GM18517 (cell line): Measurements from ENCODE around the gene A1CF.
"Not testable (repeated sequence)": the region's sequence is repeated elsewhere in the genome, so short reads cannot be mapped to it uniquely, and the experiment has no call there.

ENCODE experiments used
- ATAC-seq: cut with Tn5 transposase; IDR thresholded peaks from one replicate; pipeline ENCODE4 v1.9.1; 2021; ENCODE audit warnings: mild to moderate bottlenecking, moderate library complexity; ENCODE audit not compliant: unreplicated experiment

A1CF gene, protein sequence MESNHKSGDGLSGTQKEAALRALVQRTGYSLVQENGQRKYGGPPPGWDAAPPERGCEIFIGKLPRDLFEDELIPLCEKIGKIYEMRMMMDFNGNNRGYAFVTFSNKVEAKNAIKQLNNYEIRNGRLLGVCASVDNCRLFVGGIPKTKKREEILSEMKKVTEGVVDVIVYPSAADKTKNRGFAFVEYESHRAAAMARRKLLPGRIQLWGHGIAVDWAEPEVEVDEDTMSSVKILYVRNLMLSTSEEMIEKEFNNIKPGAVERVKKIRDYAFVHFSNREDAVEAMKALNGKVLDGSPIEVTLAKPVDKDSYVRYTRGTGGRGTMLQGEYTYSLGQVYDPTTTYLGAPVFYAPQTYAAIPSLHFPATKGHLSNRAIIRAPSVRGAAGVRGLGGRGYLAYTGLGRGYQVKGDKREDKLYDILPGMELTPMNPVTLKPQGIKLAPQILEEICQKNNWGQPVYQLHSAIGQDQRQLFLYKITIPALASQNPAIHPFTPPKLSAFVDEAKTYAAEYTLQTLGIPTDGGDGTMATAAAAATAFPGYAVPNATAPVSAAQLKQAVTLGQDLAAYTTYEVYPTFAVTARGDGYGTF

DNA sequence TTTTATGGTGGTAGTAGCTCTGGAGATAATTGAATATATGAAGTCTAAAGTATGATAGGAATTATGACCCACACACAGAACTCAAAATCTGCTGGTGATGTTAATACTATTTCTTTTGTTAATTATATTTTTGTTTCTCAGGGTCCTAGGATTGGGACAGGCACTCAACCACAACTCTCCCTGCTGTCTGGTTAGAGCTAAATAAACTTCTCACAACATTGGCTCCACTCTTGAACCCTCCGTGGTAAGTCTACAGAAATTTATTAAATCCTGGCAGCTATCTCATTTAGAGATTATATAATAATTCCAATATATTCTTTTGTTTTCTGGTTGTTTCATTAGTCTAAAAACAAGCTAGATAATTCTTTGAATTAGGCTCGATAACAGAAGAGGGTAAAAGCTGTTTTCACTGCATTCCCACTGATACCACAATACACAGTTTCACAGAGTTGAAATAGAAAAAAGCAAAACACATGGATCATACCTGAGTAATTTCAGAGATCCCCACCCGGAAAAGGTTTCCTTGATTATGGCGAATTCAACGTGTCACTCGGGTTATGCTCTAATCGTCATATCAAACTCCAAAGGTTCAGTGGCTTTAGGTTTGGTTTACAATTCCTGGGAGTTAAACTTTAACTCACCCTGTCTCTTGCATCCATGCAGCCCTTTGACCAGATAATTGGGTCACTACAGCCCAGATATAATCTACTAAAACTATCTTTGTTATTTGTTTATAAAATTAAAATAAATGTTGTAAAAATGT lies at the start of gene A1CF:
Gene A1CF, minus strand, starts transcription at position 531 of the 763 bp plus-strand sequence. CDS start 25,687 bp downstream, outside the sequence.
- ATAC-seq: no peak

DNA sequence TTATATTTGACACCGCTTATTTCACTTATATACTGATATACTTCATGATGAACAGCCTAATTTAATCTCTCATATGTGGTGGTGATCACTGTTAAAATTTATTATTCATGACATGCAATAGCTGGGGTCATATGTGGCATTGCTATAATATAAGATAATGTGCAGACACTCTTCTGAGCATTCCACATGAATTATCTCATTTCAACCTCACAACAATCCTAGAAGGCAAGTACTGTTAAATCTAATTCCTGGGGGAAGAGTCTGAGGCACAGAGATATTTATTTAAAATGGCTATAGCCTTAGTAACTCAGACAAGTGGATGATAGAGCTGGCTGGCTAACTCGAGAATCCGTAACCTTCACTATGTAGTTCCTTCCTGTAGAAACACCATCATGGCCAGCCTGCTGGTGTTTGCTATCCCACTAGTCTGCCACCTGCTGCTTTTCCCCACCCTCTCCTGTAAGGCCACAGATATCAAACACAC lies 46.6 kb upstream of the A1CF start:
- ATAC-seq: no peak

DNA sequence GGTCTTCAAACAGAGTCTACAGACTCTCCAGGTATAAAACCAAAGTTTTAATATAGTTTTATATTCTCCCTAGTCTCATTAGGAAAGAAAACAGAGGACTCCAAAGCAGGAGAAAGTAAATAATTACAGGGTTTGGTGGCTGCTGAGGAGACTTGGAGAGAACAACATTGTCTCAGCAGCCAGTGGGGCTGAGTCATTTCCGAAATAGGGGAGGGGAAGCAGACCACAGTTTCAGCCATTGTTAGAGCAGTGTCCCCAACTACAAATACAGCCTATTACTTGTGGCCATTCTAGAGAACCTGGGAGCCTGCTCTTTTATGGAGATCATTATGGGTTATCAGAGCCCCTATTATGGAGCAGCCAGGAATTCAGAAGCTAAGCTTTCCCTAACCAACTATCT lies 44.2 kb upstream of the A1CF start:
- no peak for ATAC-seq

DNA sequence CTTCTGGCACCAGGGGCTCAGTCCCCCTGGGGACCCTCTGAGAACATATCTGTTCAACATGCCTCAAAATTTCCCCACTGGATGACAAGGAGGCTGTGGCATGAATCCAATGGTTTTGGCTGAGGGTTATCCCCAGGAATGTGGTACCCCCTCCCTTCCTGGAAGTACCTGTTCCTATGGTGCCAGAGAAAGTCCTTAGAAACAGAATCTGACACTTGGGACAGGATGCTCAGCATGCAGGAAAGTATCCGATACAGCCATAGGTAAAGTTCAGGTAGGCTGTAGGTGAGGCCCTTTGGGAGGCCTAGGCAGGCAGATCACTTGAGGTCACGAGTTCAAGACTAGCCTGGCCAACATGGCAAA lies 42.7 kb upstream of the A1CF start:
- no peak for ATAC-seq

DNA sequence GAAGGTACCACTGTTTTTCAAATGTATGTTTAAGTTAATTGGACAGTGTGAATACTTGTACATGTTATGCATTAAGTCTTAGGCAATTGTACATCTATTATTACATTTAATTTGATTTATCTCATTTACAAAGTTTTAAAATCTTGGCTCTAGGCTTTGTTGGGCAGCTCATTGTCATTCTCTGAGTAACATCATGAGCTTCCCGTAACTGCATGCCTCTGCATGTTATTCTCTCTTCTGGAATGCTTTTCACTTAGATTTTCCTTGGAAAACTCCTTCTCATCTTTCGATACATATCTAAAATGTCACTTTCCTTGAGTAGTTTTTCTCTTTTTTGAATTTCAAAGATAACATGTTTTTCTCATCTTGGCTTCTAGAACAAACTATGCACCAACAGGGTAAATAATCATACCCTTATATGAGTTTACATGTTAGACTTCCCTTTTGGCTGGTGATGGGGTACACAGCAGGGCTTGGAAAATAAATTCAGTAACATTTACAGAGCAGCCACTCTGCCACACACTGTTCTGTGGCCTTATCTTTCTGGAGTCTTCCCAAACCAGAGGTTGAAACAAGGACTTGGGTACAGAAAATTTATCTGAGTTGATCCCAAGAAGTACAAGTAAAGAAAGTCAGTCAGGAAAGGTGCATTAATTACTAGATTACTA lies 42.2 kb upstream of the A1CF start:
- ATAC-seq: no peak

DNA sequence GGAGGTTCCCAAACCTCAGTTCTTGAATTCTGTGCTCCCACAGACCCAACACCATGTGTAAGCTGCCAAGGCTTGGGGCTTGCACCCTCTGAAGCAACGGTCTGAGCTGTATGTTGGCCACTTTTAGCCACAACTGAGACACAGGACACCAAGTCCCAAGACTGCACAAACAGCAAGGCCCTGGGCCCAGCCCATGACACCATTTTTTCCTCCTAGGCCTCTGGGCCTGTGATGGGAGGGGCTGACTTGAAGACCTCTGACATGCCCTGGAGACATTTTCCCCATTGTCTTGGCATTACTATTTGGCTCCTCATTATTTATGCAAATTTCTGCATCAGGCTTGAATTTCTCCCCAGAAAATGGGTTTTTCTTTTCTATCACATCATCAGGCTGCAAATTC lies 38.0 kb upstream of the A1CF start:
- ATAC-seq: not testable (repeated sequence)

DNA sequence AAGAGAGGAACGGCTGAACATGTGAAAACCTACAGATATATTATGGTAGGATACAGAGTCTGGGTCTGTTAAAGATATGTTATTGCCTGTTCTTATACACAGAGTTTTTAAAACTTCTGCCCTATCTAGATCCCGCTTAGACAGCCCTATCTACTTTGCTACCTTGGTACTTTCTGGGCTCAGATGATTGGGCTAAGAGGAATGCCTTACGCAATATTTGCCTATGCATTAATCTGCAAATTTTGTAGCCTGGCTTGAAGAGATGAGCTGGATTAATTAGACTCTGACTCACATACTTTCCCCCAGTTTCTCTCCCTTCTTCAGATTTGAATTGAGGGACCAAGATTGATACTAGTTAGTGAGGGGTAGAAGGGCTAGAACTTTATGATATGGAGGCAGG lies 33.6 kb upstream of the A1CF start:
- no peak for ATAC-seq

DNA sequence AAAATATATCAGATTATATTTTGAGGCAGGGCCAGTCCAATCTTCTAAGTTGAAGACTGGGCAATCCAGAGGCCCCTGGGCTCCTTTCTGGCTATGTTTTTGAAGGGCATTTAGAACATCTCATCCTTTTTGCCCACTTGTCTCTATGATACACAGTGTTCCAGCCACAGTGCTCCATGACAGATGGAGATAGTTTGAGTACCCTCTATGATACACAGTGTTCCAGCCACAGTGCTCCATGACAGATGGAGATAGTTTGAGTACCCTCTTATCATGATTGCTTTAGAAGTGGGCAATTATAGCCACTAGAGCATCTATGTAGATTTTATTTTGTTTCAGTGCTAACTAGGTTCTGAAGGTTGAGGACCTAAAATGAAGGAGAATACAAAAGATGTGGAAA lies 33.1 kb upstream of the A1CF start:
- ATAC-seq: no peak

DNA sequence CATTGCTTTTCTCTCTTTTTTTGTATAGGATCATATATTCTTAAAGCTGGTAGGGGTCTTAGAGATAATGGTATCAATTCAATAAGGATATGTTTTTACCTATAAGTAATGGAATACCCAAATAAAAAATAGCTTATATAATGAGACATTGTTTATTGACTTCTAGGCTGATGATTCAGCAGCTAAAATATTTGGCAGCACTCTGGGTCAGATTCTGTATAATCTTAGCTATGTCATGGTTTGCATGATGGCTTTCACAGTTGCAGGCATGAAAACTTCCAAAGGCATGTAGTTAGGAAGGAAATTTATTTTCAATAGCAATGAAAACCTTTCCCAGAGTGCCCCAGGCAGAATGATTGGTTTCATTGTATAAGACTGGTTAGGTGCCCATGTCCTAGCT lies 32.1 kb upstream of the A1CF start:
- ATAC-seq: no peak

DNA sequence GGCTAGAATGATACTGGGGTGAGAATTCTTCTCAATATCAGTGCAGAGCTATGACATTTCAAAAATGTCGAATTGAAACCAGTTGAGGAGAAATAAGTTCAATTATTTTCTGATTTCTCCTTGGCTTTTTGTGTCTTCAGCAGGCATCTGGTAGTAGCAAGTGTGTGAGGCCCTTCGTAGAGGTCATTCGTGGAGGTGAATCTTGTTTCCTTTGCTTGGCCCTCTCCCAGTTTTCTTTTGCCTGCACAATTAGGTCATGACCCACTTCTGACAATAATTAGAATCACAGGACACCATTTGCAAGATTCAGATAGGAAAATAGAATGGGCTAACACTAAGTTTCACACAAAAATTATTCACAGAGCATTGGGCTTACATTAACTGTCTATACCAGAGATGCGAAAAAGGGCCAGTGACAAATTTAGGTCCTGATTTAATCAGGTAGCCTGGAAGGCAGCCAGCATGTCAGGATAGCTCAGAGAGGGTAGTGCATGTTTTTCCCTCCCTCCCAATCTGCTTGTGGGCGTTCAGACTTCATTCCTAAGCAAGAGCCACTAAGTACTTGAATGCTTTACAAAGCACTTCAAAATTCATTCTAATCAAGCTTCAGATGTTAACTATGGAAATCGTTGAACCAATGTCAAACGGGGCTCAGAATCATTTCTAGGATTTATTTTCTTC lies 24.0 kb upstream of the A1CF start:
- ATAC-seq: no peak

DNA sequence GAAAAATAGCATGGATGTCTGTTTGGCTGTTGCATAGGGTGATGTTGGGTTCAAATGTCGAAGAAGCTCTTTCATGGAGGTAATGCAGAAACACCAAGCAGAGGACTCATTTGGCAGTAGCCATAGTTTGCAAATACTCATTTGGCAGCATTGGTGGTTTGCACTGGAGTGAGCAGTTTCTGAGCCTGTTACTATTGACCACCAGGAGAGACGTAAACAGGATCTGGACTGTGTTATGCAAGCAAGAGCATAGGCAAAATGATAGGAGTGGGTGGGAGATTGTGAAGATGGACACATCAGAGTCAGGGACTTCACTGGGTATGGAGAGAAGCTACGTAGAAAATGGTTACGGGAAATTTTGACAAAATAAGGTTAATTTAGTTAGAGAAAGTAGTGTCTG lies 22.9 kb upstream of the A1CF start:
- ATAC-seq: no peak

DNA sequence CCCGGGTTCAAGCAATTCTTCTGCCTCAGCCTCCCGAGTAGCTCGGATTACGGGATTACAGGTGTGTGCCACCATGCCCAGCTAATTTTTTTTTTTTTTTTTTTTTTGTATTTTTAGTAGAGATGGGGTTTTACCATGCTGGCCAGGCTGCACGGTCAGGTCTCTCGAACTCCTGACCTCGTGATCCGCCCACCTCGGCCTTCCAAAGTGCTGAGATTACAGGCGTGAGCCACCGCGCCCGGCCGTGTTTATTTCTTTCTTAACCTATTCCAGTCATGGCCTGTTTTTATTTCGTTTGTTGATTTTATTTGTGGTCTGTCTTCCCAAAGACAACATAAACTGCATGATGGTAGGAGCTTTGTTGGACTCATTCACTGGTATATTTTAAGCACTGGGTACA lies 20.4 kb upstream of the A1CF start:
- not testable (repeated sequence) for ATAC-seq

DNA sequence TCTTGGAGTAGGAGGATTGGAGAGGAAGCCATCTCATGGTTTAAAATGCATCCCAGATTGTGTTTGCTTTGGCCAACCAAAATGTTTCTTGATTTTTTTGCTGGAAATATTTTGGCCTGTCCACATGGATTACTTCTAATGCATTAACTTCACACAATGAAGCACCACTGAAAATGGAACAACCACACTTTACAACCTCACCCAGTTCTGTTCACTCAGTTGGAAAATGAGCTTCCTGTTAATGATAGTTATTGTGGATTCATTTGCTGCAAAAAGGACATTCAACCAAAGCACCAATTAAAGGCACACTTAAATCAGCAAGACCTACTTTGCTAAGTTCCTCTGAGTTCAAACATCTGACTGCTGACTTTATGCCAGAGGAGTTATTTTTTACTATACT lies 11.3 kb upstream of the A1CF start:
- no peak for ATAC-seq

DNA sequence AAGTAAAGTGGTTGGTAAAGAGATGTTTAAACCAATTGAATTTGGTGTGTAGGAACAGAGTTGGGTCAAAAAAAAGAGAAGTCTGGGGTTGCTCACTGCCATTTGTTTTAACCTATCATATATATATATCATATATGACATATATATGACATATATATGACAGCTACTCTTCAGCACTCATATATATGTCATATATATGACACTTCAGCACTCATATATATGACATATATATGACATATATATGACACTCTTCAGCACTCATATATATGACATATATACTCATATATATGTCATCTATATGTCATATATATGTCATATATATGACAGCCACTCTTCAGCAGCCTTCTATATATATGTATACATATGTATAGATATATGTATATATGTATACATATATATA lies 8.9 kb upstream of the A1CF start:
- no peak for ATAC-seq

DNA sequence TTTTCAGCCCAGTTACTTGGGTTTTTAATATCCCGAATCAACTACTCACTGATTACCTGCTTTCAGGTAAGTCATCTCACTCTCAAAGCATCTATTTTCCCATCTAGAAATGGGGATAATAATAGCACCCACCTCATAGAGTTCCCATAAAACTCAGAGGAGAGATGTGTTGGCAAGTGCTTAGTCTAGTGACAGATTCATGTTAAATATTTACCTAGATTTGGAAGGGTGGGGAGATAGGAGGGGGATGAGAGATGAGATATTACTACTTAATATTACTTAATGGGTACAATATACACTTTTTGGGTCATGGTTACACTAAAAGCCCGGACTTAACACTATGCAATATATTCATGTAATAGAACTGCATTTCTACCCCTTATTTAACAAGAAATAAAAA lies 7.0 kb upstream of the A1CF start:
- ATAC-seq: no peak

DNA sequence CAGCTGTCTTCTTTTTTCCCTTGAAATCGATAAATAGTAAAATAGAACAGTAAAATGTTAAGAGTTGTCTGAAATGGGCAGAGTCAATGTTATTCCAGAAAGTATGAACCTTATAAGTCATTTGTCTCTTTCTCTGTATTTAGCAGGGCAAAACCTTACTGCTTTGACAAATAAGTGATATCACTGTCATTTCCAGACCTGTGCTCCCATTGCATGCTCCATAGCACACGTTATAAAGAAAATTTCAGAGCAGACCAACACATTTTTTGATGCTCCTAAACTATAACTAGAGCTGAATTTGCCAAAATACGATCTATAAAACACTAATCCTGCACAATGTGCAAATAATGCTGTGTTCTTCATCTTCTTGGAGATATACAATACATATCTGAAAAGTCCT lies 1.1 kb downstream of the A1CF start:
- no peak for ATAC-seq

DNA sequence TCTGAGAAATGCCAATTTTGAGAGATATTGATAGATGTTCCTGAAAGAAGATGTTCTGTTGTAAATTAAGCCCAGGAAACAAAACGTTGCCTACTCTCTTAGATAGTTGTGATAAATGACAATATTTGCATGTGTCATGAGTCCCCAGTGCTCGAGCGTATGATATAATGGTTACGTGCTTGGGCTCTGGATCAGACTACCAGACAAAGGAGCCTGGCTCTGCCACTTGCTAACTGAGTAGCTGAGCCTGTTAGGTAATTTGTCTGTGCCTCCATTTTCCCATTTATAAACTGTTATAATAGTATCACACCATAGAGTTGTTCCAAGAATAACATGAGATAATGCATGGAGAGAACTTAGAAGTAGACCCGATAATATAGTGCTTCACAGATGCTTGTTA lies 1.8 kb downstream of the A1CF start:
- ATAC-seq: no peak

DNA sequence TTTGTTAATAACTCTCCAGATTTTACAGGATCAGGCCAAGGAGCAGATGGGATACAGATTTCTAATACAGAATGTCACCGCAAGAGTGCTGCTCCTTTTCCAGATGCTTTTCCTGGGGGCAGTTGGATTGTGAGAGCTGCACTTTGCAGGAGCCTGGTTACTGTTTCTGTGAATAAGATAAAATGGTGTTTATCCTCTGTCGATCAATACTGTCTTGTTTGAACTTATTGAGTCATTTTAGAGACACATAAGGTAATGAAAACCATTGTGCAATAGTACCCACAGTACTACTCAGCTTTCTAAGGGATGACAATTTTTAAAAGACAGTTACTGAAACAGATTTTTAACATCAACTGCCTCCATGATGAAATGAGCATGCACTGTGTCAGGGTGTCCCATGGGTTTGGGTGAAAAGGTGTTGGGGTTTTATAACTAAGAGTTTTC lies 2.9 kb downstream of the A1CF start:
- ATAC-seq: no peak

DNA sequence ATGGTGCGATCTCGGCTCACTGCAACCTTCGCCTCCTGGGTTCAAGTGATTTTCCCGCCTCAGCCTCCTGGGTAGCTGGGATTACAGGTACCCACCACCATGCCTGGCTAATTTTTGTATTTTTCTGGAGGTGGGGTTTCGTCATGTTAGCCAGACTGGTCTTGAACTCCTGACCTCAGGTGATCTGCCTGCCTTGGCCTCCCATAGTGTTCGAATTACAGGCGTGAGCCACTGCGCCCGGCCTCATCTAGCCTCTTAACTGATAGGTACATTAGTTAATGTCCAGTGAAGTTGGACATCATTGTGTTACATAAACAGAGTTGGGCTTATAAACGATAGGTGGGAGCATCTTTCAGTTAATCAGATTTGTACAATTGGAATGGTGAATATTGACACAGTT lies 4.4 kb downstream of the A1CF start:
- not testable (repeated sequence) for ATAC-seq

DNA sequence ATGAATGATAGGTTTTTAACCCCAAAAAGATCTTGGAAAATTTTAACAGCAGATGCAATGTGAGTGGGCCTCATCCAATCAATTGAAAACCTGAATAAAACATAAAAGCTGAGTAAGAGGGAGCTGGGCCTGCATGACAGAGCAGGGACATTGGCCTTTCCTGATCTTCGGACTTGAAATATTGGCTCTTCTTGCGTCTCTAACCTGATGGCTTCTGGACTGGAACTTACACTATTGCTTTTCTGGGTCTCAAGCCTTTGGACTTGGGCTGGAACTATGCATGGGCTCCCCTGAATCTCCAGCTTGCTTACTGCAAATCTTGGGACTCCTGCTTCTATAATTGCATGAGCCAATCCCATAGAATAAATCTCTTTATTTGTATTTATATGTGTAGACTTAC lies 9.0 kb downstream of the A1CF start:
- no peak for ATAC-seq

DNA sequence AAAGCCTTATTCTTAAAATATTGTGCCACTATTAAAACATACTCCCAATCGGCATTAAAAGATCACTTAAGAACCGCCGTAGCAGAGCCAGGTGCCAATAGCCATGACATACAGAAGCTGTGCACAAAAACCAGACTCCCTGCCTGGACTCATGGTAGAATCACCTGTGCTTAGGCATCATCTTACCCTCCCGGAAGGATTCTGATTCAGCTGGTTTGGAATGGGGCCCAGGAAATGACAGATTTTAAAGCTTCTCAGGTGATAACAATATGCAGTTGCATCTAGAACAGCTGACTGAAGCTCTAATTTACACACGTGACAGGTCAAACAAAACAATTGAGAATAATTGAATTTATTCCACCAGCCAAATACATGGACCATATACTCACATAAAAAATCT lies 10.7 kb downstream of the A1CF start:
- ATAC-seq: no peak
